PC-3 (cell line): Measurements from ENCODE around the gene ZNF407. TPM values are rescaled to one million over a fixed set of nuclear protein-coding genes. Genes with fewer than 3 reads are reported as not detected.

Experiments
- ATAC-seq: fragments of 200-7000 bp; cut with Tn5 transposase; 2 replicates; pipeline ENCODE4 v1.9.1; 2020; ENCODE audit warnings: mild to moderate bottlenecking, moderate library complexity
- BruUV-seq: library from RNA; stranded (reverse); fragments of 400-500 nt; replicated peaks from 2 replicates; lab custom pipeline; 2021; lab: Mats Ljungman, UMichigan
- CTCF ChIA-PET: fragments of 300-600 bp; sonication (Branson Sonifier 250); formaldehyde crosslinking; loops from one replicate; lab custom pipeline; 2022; ENCODE audit warnings: antibody characterized with exemption; lab: Charles Lee
- POLR2A ChIA-PET: fragments of 300-600 bp; sonication (Branson Sonifier 250); formaldehyde crosslinking; loops from one replicate; lab custom pipeline; 2022; ENCODE audit warnings: antibody characterized with exemption; ENCODE audit not compliant: unreplicated experiment; lab: Charles Lee
- DNase-seq: peaks from one replicate; pipeline ENCODE4 v3.0.0-alpha.2; 2015
- H2AFZ ChIP-seq: fragments of 300-600 bp; sonication (generic); 2 replicates; pipeline ENCODE4 v1.6.0; 2016; ENCODE audit warnings: antibody characterized with exemption, low read length
- H3F3A ChIP-seq: fragments of 300-600 bp; sonication (generic); one replicate; pipeline ENCODE4 v1.6.0; 2017; ENCODE audit warnings: antibody characterized with exemption, low read length, control low read depth, mild to moderate bottlenecking; ENCODE audit not compliant: unreplicated experiment
- H3K27ac ChIP-seq: fragments of 300-600 bp; sonication (generic); 2 replicates; pipeline ENCODE4 v1.5.1; 2016; ENCODE audit warnings: mild to moderate bottlenecking, low read length
- H3K27me3 ChIP-seq: fragments of 300-600 bp; sonication (generic); 2 replicates; pipeline ENCODE4 v1.6.1; 2016; ENCODE audit warnings: low read length, mixed read lengths
- H3K36me3 ChIP-seq: fragments of 300-600 bp; sonication (generic); 2 replicates; pipeline ENCODE4 v1.6.1; 2016; ENCODE audit warnings: low read depth, mixed run types, low read length, mixed read lengths
- H3K4me1 ChIP-seq: fragments of 300-600 bp; sonication (generic); 2 replicates; pipeline ENCODE4 v1.5.1; 2016; ENCODE audit warnings: low read length; ENCODE audit not compliant: insufficient read depth
- H3K4me2 ChIP-seq: fragments of 300-600 bp; sonication (generic); 2 replicates; pipeline ENCODE4 v1.6.0; 2016; ENCODE audit warnings: low read length
- H3K4me3 ChIP-seq: fragments of 300-600 bp; sonication (generic); 2 replicates; pipeline ENCODE4 v1.5.1; 2016; ENCODE audit warnings: mild to moderate bottlenecking, low read length, mixed read lengths
- H3K79me2 ChIP-seq: fragments of 300-600 bp; sonication (generic); 2 replicates; pipeline ENCODE4 v1.6.1; 2017; ENCODE audit warnings: low read length, mixed read lengths
- H3K9ac ChIP-seq: fragments of 300-600 bp; sonication (generic); 2 replicates; pipeline ENCODE4 v1.6.0; 2016; ENCODE audit warnings: mild to moderate bottlenecking, low read length
- H3K9me2 ChIP-seq: fragments of 300-600 bp; sonication (generic); replicated peaks from 2 replicates; pipeline ENCODE4 v1.6.1; 2016; ENCODE audit warnings: mixed run types, low read length, mixed read lengths
- H3K9me3 ChIP-seq: fragments of 300-600 bp; sonication (generic); 2 replicates; pipeline ENCODE4 v1.6.1; 2016; ENCODE audit warnings: low read length, mixed read lengths
- H4K20me1 ChIP-seq: fragments of 300-600 bp; sonication (generic); 2 replicates; pipeline ENCODE4 v1.6.1; 2016; ENCODE audit warnings: low read length, mixed read lengths
- CTCF ChIP-seq: fragments of 300-600 bp; sonication (generic); conservative IDR thresholded peaks from 2 replicates; pipeline ENCODE4 v1.5.1; 2017; ENCODE audit warnings: antibody characterized with exemption, low read depth, mild to moderate bottlenecking, low read length
- EZH2 ChIP-seq: fragments of 300-600 bp; sonication (generic); IDR thresholded peaks from one replicate; pipeline ENCODE4 v1.6.1; 2017; ENCODE audit warnings: antibody characterized with exemption, mild to moderate bottlenecking, low read length; ENCODE audit not compliant: unreplicated experiment
- EZH2phosphoT487 ChIP-seq: fragments of 300-600 bp; sonication (generic); IDR thresholded peaks from 2 replicates; pipeline ENCODE4 v1.6.1; 2018; ENCODE audit warnings: mild to moderate bottlenecking, antibody characterized with exemption, low read length, borderline replicate concordance
- intact Hi-C: fragments of 100-400 bp; cut with micrococcal nuclease; formaldehyde crosslinking; loops from 2 replicates; pipeline ENCODE4 v1.9.0; 2023
- total RNA-seq: library from RNA; depleted of rRNA; stranded (reverse); fragments of >200 nt; gene quantifications from 2 replicates; pipeline ENCODE4 v1.2.3, GENCODE V29; 2014

ZNF407 gene
- total RNA-seq, 1 experiment from 2014 or later: 9.3 TPM

GRCh38 chr18:74916773-74917393 is 319.2 kb downstream of the ZNF407 start:
- H3K9me3 ChIP-seq: no peaks in the 10 kb centered on the region
- H3K27ac ChIP-seq: no peak overlapping the region
- peaks cover 11% of the 10 kb centered on the region for H3K4me1 ChIP-seq
- ATAC-seq: no peak
- H3K79me2 ChIP-seq: no peaks in the 10 kb centered on the region
- TF ChIP-seq CTCF (no peak), EZH2phosphoT487 (no peak), EZH2 (no peak)
- DNase-seq: no peak
- intact Hi-C loops: no loop called here
- ChIA-PET POLR2A (no interaction called here), CTCF (no interaction called here)
- no peak overlapping the region for H3K9ac ChIP-seq
- no peak overlapping the region for H2AFZ ChIP-seq
- no peaks in the 10 kb centered on the region for H3F3A ChIP-seq
- no TSS peak for BruUV-seq
- no peak overlapping the region for H3K4me3 ChIP-seq
- no peaks in the 10 kb centered on the region for H3K36me3 ChIP-seq
- H3K4me2 ChIP-seq: no peak overlapping the region
- no peaks in the 10 kb centered on the region for H3K27me3 ChIP-seq
- H3K9me2 ChIP-seq: no peaks in the 10 kb centered on the region
- no peaks in the 10 kb centered on the region for H4K20me1 ChIP-seq

- H3K27me3 ChIP-seq: no peaks in the 10 kb centered on the region
- no peaks in the 10 kb centered on the region for H3K9me2 ChIP-seq
- no peaks in the 10 kb centered on the region for H4K20me1 ChIP-seq
- TF ChIP-seq CTCF: no peak
- ChIA-PET POLR2A (interaction anchor here (0.7 kb wide), 1 partner anchor 289 kb away, joined by 3 read pairs; no protein-coding TSS in a partner anchor), CTCF (no interaction called here)
- no peaks in the 10 kb centered on the region for H3K36me3 ChIP-seq
- H3K27ac ChIP-seq: peak overlapping the region; percentile 3
- intact Hi-C loops: no loop called here
- 0 out of 2 replicates have a peak overlapping the region, but pooled peaks have one; percentile 11 for H3K4me2 ChIP-seq
- H3K4me1 ChIP-seq: peaks cover 11% of the 10 kb centered on the region
- no peak overlapping the region for H2AFZ ChIP-seq
- DNase-seq (peak; percentile 60), ATAC-seq (peak; percentile 80)
- H3K4me3 ChIP-seq: no peak overlapping the region
- H3K9ac ChIP-seq: no peak overlapping the region
- no TSS peak for BruUV-seq
- H3K79me2 ChIP-seq: no peaks in the 10 kb centered on the region
- no peaks in the 10 kb centered on the region for H3F3A ChIP-seq
- H3K9me3 ChIP-seq: no peaks in the 10 kb centered on the region
Measured at GRCh38 chr18:74918276-74918790, 320.7 kb downstream of the ZNF407 start.

GRCh38 chr18:74921057-74921820 is 323.6 kb downstream of the ZNF407 start:
- Histone ChIP-seq H3K4me2 (no peak overlapping the region), H3K27ac (no peak overlapping the region), H3K4me1 (peaks cover 11% of the 10 kb centered on the region), H4K20me1 (no peaks in the 10 kb centered on the region), H3F3A (no peaks in the 10 kb centered on the region), H3K79me2 (no peaks in the 10 kb centered on the region), H3K9ac (no peak overlapping the region), H3K27me3 (no peaks in the 10 kb centered on the region), H3K4me3 (no peak overlapping the region), H3K36me3 (no peaks in the 10 kb centered on the region), H3K9me2 (no peaks in the 10 kb centered on the region), H2AFZ (no peak overlapping the region), H3K9me3 (no peaks in the 10 kb centered on the region)
- TF ChIP-seq CTCF: no peak
- no peak for TF ChIP-seq EZH2phosphoT487
- no peak for TF ChIP-seq EZH2
- DNase-seq (no peak), ATAC-seq (no peak)
- BruUV-seq: no TSS peak
- ChIA-PET POLR2A (no interaction called here), CTCF (no interaction called here)
- intact Hi-C loops: no loop called here
